GM13977 (cell line): Measurements from ENCODE around the gene HEG1.

Experiments
- DNase-seq: peaks from one replicate; pipeline ENCODE4 v3.0.0; 2012; ENCODE audit warnings: low spot score
- in situ Hi-C: fragments of 300-500 bp; cut with MboI; formaldehyde crosslinking; loops from one replicate; pipeline ENCODE4 v1.12.0; 2022; ENCODE audit warnings: low sequenced_read_pairs, low pct_unique_long_range_greater_than_20kb, mixed read lengths, inconsistent platforms; ENCODE audit not compliant: unreplicated experiment
- TF ChIP-seq, protein P1 (sequence below): IDR thresholded peaks from 2 replicates; pipeline ENCODE4 v1.5.1; 2012; ENCODE audit warnings: mild to moderate bottlenecking, control low read depth; ENCODE audit not compliant: insufficient read depth; ENCODE audit errors: extremely low read depth, missing control alignments

Gene HEG1

DNA sequence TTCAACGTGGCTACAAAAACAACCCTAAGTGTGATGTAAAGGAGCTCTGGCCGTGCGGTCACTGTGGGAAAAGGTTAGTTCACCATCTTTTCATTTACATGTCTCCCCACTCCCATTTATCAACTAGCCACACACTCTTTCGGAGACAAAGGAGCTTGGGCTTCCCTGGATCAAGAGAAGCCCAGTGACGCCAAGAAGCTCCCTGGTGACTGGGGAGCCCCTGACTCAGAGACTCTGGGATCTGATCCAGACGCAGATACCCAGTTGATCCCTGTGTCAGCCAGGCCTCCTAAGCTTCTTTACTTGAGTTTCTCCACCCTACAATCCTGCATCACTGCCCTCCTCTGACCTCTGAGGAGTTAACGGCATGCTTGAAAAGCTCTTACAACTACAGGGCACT lies 43.9 kb downstream of the HEG1 start:
- in situ Hi-C loops = no loop called here
- TF ChIP-seq, protein P1, sequence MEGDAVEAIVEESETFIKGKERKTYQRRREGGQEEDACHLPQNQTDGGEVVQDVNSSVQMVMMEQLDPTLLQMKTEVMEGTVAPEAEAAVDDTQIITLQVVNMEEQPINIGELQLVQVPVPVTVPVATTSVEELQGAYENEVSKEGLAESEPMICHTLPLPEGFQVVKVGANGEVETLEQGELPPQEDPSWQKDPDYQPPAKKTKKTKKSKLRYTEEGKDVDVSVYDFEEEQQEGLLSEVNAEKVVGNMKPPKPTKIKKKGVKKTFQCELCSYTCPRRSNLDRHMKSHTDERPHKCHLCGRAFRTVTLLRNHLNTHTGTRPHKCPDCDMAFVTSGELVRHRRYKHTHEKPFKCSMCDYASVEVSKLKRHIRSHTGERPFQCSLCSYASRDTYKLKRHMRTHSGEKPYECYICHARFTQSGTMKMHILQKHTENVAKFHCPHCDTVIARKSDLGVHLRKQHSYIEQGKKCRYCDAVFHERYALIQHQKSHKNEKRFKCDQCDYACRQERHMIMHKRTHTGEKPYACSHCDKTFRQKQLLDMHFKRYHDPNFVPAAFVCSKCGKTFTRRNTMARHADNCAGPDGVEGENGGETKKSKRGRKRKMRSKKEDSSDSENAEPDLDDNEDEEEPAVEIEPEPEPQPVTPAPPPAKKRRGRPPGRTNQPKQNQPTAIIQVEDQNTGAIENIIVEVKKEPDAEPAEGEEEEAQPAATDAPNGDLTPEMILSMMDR = no peak
- DNase-seq = no peak

DNA sequence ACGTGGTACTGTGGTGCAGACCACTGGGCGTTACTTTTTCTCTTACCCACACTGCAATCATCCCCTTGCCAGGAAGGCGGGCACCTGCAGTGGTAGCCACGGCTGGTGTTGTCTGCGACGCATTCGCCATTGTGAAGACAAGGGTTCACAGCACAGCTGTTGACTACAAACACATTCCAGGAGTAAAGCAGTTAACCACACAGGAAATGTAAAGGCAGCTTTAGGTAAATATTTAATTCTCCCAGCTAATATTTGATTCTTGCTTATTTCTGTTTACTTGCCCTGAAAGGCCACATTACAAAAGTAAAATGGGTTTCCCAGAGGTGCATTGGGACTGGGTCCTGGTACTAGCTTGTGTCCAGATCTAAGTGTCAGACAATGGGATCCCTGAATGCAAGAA lies 45.4 kb downstream of the HEG1 start:
- in situ Hi-C loops = no loop called here
- DNase-seq = no peak
- TF ChIP-seq, protein P1 = no peak

DNA sequence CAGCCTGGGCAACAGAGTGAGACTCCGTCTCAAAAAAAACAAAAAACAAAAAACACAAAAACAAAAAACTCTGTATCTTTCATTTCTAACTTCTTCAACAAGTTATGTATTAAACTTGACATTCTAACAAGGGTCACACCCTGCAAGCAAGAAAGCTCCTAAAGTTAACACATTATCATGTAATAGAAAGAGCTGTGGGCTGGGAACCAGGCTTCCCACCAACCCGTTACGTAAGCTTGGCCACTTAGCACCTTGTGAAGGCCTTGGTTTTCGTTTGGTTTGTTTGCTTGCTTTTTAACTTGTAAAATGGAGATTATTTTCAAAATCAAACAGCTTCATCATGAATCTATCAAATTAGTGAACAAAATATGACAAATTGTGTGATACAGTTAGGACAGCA lies 47.0 kb downstream of the HEG1 start:
- in situ Hi-C loops = no loop called here
- TF ChIP-seq, protein P1 = no peak
- no peak for DNase-seq

DNA sequence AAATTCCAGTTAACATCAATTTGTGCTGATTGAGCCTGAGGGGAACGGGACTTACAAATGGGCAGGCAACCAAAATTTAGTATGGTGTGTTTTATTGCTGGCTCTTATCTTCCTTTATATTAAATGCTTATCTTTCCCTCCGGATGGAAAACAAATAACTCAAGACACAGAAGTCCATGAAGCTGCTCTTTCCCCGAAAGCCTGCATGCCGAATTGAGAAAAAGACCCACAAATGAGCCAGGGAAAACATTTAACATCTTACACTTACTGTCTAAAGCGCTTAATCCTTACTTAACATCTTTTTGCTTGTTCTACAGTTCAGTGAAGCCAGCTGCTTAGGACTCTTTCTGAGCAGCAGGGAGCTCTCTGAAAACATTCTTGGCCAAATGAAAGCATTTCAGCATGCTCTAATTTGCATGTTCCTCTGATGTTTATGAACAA lies 49.5 kb downstream of the HEG1 start:
- TF ChIP-seq, protein P1 = no peak
- in situ Hi-C loops = no loop called here
- DNase-seq = no peak

DNA sequence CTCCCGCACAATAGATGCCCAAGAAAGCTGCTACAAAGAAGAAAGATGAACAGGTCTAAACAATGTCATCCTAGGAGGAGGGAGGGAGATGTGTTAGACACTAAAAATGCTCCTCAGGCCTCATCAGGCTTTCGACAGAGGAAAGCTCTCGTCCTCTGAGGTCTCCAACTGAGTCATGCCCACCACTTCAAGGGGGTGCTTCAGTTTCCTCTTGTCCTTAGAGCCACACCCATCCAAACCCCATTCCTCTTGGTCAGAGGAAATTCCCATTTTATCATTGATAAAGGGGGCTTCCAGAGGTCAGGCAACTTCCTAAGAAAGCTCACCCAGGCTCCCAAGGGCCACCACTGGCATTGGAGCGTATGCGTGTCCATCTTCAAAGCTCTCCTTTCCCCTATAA lies 50.1 kb downstream of the HEG1 start:
- TF ChIP-seq, protein P1 = no peak
- DNase-seq = no peak
- in situ Hi-C loops = no loop called here

DNA sequence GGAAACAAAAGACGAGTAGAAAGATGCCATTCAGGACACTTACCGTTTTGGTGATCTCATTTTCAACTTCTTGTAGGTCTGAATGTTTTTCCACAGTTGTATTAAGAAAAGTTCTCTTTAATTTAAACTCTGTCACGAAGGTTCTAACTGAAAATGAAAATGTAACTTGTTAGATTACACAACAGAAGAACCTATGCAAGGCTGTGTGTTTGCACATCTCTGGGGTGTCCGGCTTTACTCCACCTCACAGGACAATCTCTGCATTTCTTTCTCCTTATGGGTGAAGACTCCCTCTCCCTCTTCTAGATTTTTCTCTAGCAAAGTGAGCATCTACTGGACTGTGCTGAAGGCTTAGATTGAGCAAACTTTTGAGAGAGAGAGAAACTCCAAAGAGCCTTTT lies 50.6 kb downstream of the HEG1 start:
- DNase-seq = no peak
- in situ Hi-C loops = no loop called here
- TF ChIP-seq, protein P1 = no peak
